Measurements from ENCODE around the gene NKX2-8. TPM values are rescaled to one million over a fixed set of nuclear protein-coding genes. Genes with fewer than 3 reads are reported as not detected.

Gene NKX2-8
- polyA plus RNA-seq, 1 of the 3 experiments (the other 2 are of a cell fraction) = not detected

DNA sequence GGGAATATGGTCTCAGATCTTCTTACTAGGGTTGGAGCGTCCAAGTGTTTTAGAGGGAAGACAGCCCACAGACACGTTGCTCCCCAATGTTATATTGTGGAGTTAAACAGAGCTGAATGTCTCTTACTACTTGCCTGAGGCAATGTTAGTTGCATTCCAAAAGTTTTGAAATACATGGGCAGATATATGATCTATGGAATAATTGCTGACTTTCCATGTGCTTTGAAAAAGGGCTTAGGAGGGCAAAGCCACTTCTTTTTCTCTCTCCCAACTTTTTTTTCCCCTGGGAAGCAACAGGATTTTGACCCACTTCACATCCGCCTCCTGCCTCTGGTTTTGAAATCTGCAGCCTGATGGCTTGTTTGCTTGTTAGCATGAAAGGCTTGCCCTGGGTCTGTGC lies 45.6 kb upstream of the NKX2-8 start:
- H3K27me3 ChIP-seq (ENCODE audit: insufficient read depth) = no peaks in the 10 kb centered on the region
- no peaks in the 10 kb centered on the region for H3K4me1 ChIP-seq (ENCODE audit: control insufficient read depth in 1 of 2, insufficient read depth in 2 of 2, low read depth in 1 of 2, low read length in 1 of 2)
- WGBS (ENCODE audit: low lambda C conversion rate) = 5% methylated on average over 3 of the region's 3 CpGs
- POLR2A ChIA-PET = no interaction called here
- H3K9ac ChIP-seq = no peak overlapping the region
- DNase-seq = no peak
- no peak overlapping the region for H3K27ac ChIP-seq (ENCODE audit: low read depth in 2 of 2, low read length in 1 of 2)
- H2AFZ ChIP-seq (ENCODE audit: low read depth) = no peak overlapping the region
- no peaks in the 10 kb centered on the region for H3K9me3 ChIP-seq
- no peak overlapping the region for H3K4me2 ChIP-seq
- H3K79me2 ChIP-seq (ENCODE audit: insufficient read depth) = no peaks in the 10 kb centered on the region
- H3K9me2 ChIP-seq = no peaks in the 10 kb centered on the region
- H3K4me3 ChIP-seq (ENCODE audit: low read depth in 2 of 2, low read length in 1 of 2) = no peak overlapping the region
- no peaks in the 10 kb centered on the region for H3F3A ChIP-seq (replicated peaks; ENCODE audit: insufficient read depth)
- H3K36me3 ChIP-seq (replicated peaks in 1 of 2; ENCODE audit: control insufficient read depth in 1 of 2, insufficient read depth in 2 of 2, low read length in 1 of 2) = no peaks in the 10 kb centered on the region
- CTCF ChIA-PET = no interaction called here
- TF ChIP-seq EP300 (IDR thresholded peaks at IDR 0.05; ENCODE audit: borderline replicate concordance in 1 of 2, low read depth in 1 of 2, low read length in 1 of 2) = no peak
- no peaks in the 10 kb centered on the region for H4K20me1 ChIP-seq (ENCODE audit: insufficient read depth)

DNA sequence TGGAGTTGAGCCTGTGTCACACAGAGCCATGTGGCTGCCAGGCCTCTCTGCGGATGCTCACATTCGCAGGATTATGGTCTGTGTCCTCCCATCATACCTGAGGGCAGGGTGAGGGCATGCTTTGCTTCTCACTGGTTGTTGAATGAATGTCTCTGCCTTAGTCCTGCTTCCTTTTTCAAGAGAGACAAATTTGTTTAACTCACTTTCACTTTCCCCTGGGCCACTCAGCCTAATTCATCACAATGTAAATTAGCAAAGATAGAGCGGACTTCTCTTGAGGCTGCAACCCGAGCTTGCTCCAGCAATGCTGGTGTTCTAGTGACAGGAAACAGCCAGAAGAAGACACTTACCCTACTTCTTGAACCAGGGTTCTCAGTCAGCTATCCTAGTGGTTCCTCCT lies 43.7 kb upstream of the NKX2-8 start:
- Histone ChIP-seq H3F3A (replicated peaks; ENCODE audit: insufficient read depth) (no peaks in the 10 kb centered on the region), H3K4me2 (0 out of 2 replicates have a peak overlapping the region, but pooled peaks have one; percentile 15), H2AFZ (ENCODE audit: low read depth) (no peak overlapping the region), H3K9ac (no peak overlapping the region), H3K79me2 (ENCODE audit: insufficient read depth) (no peaks in the 10 kb centered on the region), H4K20me1 (ENCODE audit: insufficient read depth) (no peaks in the 10 kb centered on the region), H3K27ac (ENCODE audit: low read depth in 2 of 2, low read length in 1 of 2) (no peak overlapping the region), H3K9me3 (no peaks in the 10 kb centered on the region), H3K4me3 (ENCODE audit: low read depth in 2 of 2, low read length in 1 of 2) (no peak overlapping the region), H3K36me3 (replicated peaks in 1 of 2; ENCODE audit: control insufficient read depth in 1 of 2, insufficient read depth in 2 of 2, low read length in 1 of 2) (no peaks in the 10 kb centered on the region), H3K4me1 (ENCODE audit: control insufficient read depth in 1 of 2, insufficient read depth in 2 of 2, low read depth in 1 of 2, low read length in 1 of 2) (no peaks in the 10 kb centered on the region), H3K27me3 (ENCODE audit: insufficient read depth) (no peaks in the 10 kb centered on the region), H3K9me2 (peaks cover 5% of the 10 kb centered on the region; the same call in 1 of the 2 replicates)
- ChIA-PET CTCF (no interaction called here), POLR2A (no interaction called here)
- 13% methylated on average over 4 of the region's 4 CpGs for WGBS (ENCODE audit: low lambda C conversion rate)
- no peak for DNase-seq
- no peak for TF ChIP-seq GABPA (IDR thresholded peaks at IDR 0.05; ENCODE audit: low read depth)
- TF ChIP-seq TCF12 (IDR thresholded peaks at IDR 0.05) = no peak
- TF ChIP-seq, protein P1, sequence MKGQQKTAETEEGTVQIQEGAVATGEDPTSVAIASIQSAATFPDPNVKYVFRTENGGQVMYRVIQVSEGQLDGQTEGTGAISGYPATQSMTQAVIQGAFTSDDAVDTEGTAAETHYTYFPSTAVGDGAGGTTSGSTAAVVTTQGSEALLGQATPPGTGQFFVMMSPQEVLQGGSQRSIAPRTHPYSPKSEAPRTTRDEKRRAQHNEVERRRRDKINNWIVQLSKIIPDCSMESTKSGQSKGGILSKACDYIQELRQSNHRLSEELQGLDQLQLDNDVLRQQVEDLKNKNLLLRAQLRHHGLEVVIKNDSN (IDR thresholded peaks at IDR 0.05; ENCODE audit: borderline replicate concordance, low read depth) = no peak
- TF ChIP-seq EP300 (IDR thresholded peaks at IDR 0.05; ENCODE audit: borderline replicate concordance in 1 of 2, low read depth in 1 of 2, low read length in 1 of 2) = no peak

DNA sequence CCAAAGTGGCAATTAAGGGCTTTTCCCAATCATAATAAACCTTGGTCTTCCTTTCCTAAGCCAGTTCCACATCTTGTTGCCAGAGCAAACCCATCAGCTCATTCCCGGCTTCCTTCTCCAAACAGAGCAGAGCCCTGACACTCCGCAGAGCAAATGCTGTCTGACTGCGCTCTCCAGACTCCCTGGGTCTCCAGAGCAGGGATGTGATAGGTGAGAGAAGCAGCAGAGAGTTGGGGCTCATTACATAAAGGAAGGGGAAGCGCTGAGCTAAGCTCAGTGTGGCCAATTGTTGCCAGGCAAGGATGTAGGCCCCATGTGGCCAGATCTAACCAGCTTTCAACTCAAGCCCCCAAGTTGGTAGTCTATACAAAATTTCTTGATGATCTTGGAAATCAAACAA lies 43.0 kb upstream of the NKX2-8 start:
- no peak overlapping the region; the same call in 1 of the 2 replicates for H2AFZ ChIP-seq (ENCODE audit: low read depth)
- CTCF ChIA-PET = no interaction called here
- no peaks in the 10 kb centered on the region for H3F3A ChIP-seq (replicated peaks; ENCODE audit: insufficient read depth)
- POLR2A ChIA-PET = no interaction called here
- H3K9me2 ChIP-seq = peaks cover 5% of the 10 kb centered on the region; the same call in 1 of the 2 replicates
- no peaks in the 10 kb centered on the region for H3K27me3 ChIP-seq (ENCODE audit: insufficient read depth)
- no peak overlapping the region for H3K27ac ChIP-seq (ENCODE audit: low read depth in 2 of 2, low read length in 1 of 2)
- H4K20me1 ChIP-seq (ENCODE audit: insufficient read depth) = no peaks in the 10 kb centered on the region
- no peaks in the 10 kb centered on the region for H3K4me1 ChIP-seq (ENCODE audit: control insufficient read depth in 1 of 2, insufficient read depth in 2 of 2, low read depth in 1 of 2, low read length in 1 of 2)
- H3K79me2 ChIP-seq (ENCODE audit: insufficient read depth) = no peaks in the 10 kb centered on the region
- DNase-seq = no peak
- no peak overlapping the region for H3K9ac ChIP-seq
- H3K4me3 ChIP-seq (ENCODE audit: low read depth in 2 of 2, low read length in 1 of 2) = no peak overlapping the region
- 4% methylated on average over 3 of the region's 4 CpGs for WGBS (ENCODE audit: low lambda C conversion rate)
- no peaks in the 10 kb centered on the region for H3K9me3 ChIP-seq
- H3K36me3 ChIP-seq (replicated peaks in 1 of 2; ENCODE audit: control insufficient read depth in 1 of 2, insufficient read depth in 2 of 2, low read length in 1 of 2) = no peaks in the 10 kb centered on the region
- H3K4me2 ChIP-seq = no peak overlapping the region
- TF ChIP-seq YY1 (IDR thresholded peaks at IDR 0.05; ENCODE audit: low read depth) (no peak), CHD2 (IDR thresholded peaks at IDR 0.05; ENCODE audit: low read length, partially characterized antibody) (no peak), SIN3A (IDR thresholded peaks at IDR 0.05; ENCODE audit: borderline replicate concordance, low read depth, low read length) (no peak), GABPA (IDR thresholded peaks at IDR 0.05; ENCODE audit: low read depth) (no peak), MXI1 (IDR thresholded peaks at IDR 0.05; ENCODE audit: low read depth, low read length) (no peak), FOXJ3 (CRISPR knock-in tag; IDR thresholded peaks at IDR 0.05) (no peak), FOXM1 (IDR thresholded peaks at IDR 0.05; ENCODE audit: low read depth) (no peak), RAD21 (IDR thresholded peaks at IDR 0.05; ENCODE audit: low read length) (no peak), POLR2AphosphoS5 (IDR thresholded peaks at IDR 0.05; ENCODE audit: low read depth, low read length) (no peak), JUND (IDR thresholded peaks at IDR 0.05) (no peak), NRF1 (IDR thresholded peaks at IDR 0.05; ENCODE audit: low read depth, low read length) (no peak)
- TF ChIP-seq, protein P1 (IDR thresholded peaks at IDR 0.05; ENCODE audit: borderline replicate concordance, low read depth) = no peak
- TF ChIP-seq, protein P2, sequence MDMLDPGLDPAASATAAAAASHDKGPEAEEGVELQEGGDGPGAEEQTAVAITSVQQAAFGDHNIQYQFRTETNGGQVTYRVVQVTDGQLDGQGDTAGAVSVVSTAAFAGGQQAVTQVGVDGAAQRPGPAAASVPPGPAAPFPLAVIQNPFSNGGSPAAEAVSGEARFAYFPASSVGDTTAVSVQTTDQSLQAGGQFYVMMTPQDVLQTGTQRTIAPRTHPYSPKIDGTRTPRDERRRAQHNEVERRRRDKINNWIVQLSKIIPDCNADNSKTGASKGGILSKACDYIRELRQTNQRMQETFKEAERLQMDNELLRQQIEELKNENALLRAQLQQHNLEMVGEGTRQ (IDR thresholded peaks at IDR 0.05; ENCODE audit: borderline replicate concordance, low read depth, low read length) = no peak
- TF ChIP-seq, protein P3, sequence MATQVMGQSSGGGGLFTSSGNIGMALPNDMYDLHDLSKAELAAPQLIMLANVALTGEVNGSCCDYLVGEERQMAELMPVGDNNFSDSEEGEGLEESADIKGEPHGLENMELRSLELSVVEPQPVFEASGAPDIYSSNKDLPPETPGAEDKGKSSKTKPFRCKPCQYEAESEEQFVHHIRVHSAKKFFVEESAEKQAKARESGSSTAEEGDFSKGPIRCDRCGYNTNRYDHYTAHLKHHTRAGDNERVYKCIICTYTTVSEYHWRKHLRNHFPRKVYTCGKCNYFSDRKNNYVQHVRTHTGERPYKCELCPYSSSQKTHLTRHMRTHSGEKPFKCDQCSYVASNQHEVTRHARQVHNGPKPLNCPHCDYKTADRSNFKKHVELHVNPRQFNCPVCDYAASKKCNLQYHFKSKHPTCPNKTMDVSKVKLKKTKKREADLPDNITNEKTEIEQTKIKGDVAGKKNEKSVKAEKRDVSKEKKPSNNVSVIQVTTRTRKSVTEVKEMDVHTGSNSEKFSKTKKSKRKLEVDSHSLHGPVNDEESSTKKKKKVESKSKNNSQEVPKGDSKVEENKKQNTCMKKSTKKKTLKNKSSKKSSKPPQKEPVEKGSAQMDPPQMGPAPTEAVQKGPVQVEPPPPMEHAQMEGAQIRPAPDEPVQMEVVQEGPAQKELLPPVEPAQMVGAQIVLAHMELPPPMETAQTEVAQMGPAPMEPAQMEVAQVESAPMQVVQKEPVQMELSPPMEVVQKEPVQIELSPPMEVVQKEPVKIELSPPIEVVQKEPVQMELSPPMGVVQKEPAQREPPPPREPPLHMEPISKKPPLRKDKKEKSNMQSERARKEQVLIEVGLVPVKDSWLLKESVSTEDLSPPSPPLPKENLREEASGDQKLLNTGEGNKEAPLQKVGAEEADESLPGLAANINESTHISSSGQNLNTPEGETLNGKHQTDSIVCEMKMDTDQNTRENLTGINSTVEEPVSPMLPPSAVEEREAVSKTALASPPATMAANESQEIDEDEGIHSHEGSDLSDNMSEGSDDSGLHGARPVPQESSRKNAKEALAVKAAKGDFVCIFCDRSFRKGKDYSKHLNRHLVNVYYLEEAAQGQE (IDR thresholded peaks at IDR 0.05; ENCODE audit: low read depth, low read length) = no peak
- TF ChIP-seq, protein P4, sequence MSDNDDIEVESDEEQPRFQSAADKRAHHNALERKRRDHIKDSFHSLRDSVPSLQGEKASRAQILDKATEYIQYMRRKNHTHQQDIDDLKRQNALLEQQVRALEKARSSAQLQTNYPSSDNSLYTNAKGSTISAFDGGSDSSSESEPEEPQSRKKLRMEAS (IDR thresholded peaks at IDR 0.05; ENCODE audit: low read depth) = no peak
